Measurements from ENCODE around the gene PPP2R5E.

- no peak for TF ChIP-seq EZH2 (IDR thresholded peaks at IDR 0.05; ENCODE audit: insufficient read depth, poor library complexity, severe bottlenecking)
- TF ChIP-seq EZH2phosphoT487 (IDR thresholded peaks at IDR 0.05; ENCODE audit: insufficient read depth, low read depth): no peak
Observed at GRCh38 chr14:63480599-63480998, 62.6 kb downstream of the PPP2R5E start.

All from GM23248 (cell line).